ENCODE data around the gene HOGA1. TPM values are rescaled to one million over a fixed set of nuclear protein-coding genes. Genes with fewer than 3 reads are reported as not detected.
A peak's percentile ranks its signal among the peaks of the same experiment; 100 is the strongest.

Gene HOGA1
- polyA plus RNA-seq, 1 donor (not counting 4 experiments of a cell fraction or from before 2014, with no cell fraction given), result 1.0 TPM

GRCh38 chr10:97564776-97565175, 19.4 kb upstream of the HOGA1 start:
- dilution Hi-C loops (cut with MboI; ENCODE audit: extremely low pct_ligation_motif_present, low sequenced_read_pairs), result no loop called here
- H2AFZ ChIP-seq (ENCODE audit: control insufficient read depth, low read length), result no peak overlapping the region
- no peaks in the 10 kb centered on the region for H3K27me3 ChIP-seq (ENCODE audit: control insufficient read depth, extremely low read depth, insufficient read depth, low read length)
- H3K36me3 ChIP-seq (ENCODE audit: control insufficient read depth in 2 of 2, extremely low read depth in 1 of 2, insufficient read depth in 2 of 2, low read length in 2 of 2), result peaks cover 4 to 12% of the 10 kb centered on the region in 2 experiments
- H3K4me1 ChIP-seq (ENCODE audit: control insufficient read depth, extremely low read depth, insufficient read depth, low read length), result peaks cover 16% of the 10 kb centered on the region
- H3K4me2 ChIP-seq (ENCODE audit: control insufficient read depth, extremely low read depth, insufficient read depth, low read depth, low read length), result no peak overlapping the region
- no peak for DNase-seq (ENCODE audit: low read depth, low spot score)
- H3K9me3 ChIP-seq (ENCODE audit: control insufficient read depth, low read depth, low read length), result no peaks in the 10 kb centered on the region
- H3K9ac ChIP-seq (ENCODE audit: control insufficient read depth, extremely low read depth, insufficient read depth, low read length), result no peak overlapping the region
- H4K20me1 ChIP-seq (ENCODE audit: control insufficient read depth, extremely low read depth, insufficient read depth, low read length), result peaks cover 4% of the 10 kb centered on the region
- H3K9me1 ChIP-seq (ENCODE audit: control insufficient read depth, extremely low read depth, insufficient read depth, low read length), result no peaks in the 10 kb centered on the region
- no peak overlapping the region for H3K4me3 ChIP-seq (ENCODE audit: control insufficient read depth in 2 of 3, extremely low read depth in 1 of 3, insufficient read depth in 2 of 3, low read depth in 1 of 3, low read length in 3 of 3)
- H3K79me2 ChIP-seq (ENCODE audit: control insufficient read depth, insufficient read depth, low read length), result peaks cover 2% of the 10 kb centered on the region
- TF ChIP-seq CTCF (optimal IDR thresholded peaks at IDR 0.05 in 1 of 3, IDR thresholded peaks at IDR 0.05 in 1 of 3, conservative IDR thresholded peaks at IDR 0.05 in 1 of 3; ENCODE audit: extremely low read depth in 1 of 3, insufficient read depth in 2 of 3, low read length in 3 of 3) (no peak), EZH2 (IDR thresholded peaks at IDR 0.05; ENCODE audit: low read length) (no peak)
- no peak for FAIRE-seq
- no peak overlapping the region for H3K27ac ChIP-seq (ENCODE audit: control insufficient read depth, insufficient read depth, low read length)

- Histone ChIP-seq H3K9me1 (ENCODE audit: control insufficient read depth, extremely low read depth, insufficient read depth, low read length) (no peaks in the 10 kb centered on the region), H3K79me2 (ENCODE audit: control insufficient read depth, insufficient read depth, low read length) (peaks cover 2% of the 10 kb centered on the region), H3K9ac (ENCODE audit: control insufficient read depth, extremely low read depth, insufficient read depth, low read length) (no peak overlapping the region), H3K9me3 (ENCODE audit: control insufficient read depth, low read depth, low read length) (no peaks in the 10 kb centered on the region), H2AFZ (ENCODE audit: control insufficient read depth, low read length) (no peak overlapping the region), H3K4me2 (ENCODE audit: control insufficient read depth, extremely low read depth, insufficient read depth, low read depth, low read length) (peak overlapping the region; percentile 22), H3K27ac (ENCODE audit: control insufficient read depth, insufficient read depth, low read length) (no peak overlapping the region), H3K27me3 (ENCODE audit: control insufficient read depth, extremely low read depth, insufficient read depth, low read length) (no peaks in the 10 kb centered on the region), H3K4me1 (ENCODE audit: control insufficient read depth, extremely low read depth, insufficient read depth, low read length) (peaks cover 33% of the 10 kb centered on the region), H3K4me3 (ENCODE audit: control insufficient read depth in 2 of 3, extremely low read depth in 1 of 3, insufficient read depth in 2 of 3, low read depth in 1 of 3, low read length in 3 of 3) (no peak overlapping the region), H3K36me3 (ENCODE audit: control insufficient read depth in 2 of 2, extremely low read depth in 1 of 2, insufficient read depth in 2 of 2, low read length in 2 of 2) (peaks cover 5 to 13% of the 10 kb centered on the region in 2 experiments), H4K20me1 (ENCODE audit: control insufficient read depth, extremely low read depth, insufficient read depth, low read length) (peaks cover 4% of the 10 kb centered on the region)
- no peak for DNase-seq (ENCODE audit: low read depth, low spot score)
- dilution Hi-C loops (cut with MboI; ENCODE audit: extremely low pct_ligation_motif_present, low sequenced_read_pairs), result no loop called here
- FAIRE-seq, result no peak
- TF ChIP-seq EZH2 (IDR thresholded peaks at IDR 0.05; ENCODE audit: low read length) (no peak), CTCF (optimal IDR thresholded peaks at IDR 0.05 in 1 of 3, IDR thresholded peaks at IDR 0.05 in 1 of 3, conservative IDR thresholded peaks at IDR 0.05 in 1 of 3; ENCODE audit: extremely low read depth in 1 of 3, insufficient read depth in 2 of 3, low read length in 3 of 3) (no peak)
Measured at GRCh38 chr10:97566336-97566996, 17.7 kb upstream of the HOGA1 start.

Data from keratinocyte (primary cell).